ENCODE results near the gene RFXANK. TPM values are rescaled to one million over a fixed set of nuclear protein-coding genes. Genes with fewer than 3 reads are reported as not detected.
"Not testable (repeated sequence)": the region's sequence is repeated elsewhere in the genome, so short reads cannot be mapped to it uniquely, and the experiment has no call there.

RFXANK gene
- total RNA-seq, 4 donors from 2014 or later = 25.2 to 48.0 (median 32.1) TPM

GRCh38 chr19:19170053-19170872 is 21.8 kb upstream of the RFXANK start, which contains the start of gene MEF2B:
Gene MEF2B (minus strand): TSS chr19:19170263. CDS start chr19:19150735, 19,528 bp downstream.
- Histone ChIP-seq H3K9me3 (no peaks in the 10 kb centered on the region), H3K27ac (no peak within 1 kb of the TSS), H3K4me3 (peak within 1 kb of the TSS in 3 of 4 donors; percentile 15 to 58 (median 27)), H3K4me1 (peaks cover 0 to 16% (median 13%) of the 10 kb centered on the region in 3 donors), H3K36me3 (no peaks in the 10 kb centered on the region), H3K27me3 (no peaks in the 10 kb centered on the region)
- peak; percentile 45 for DNase-seq
- TF ChIP-seq CTCF (IDR thresholded peaks at IDR 0.05) = no peak
- TF ChIP-seq POLR2A (IDR thresholded peaks at IDR 0.05) = peak in 1 of 4 donors; percentile 57
- 25% methylated on average over 8 of the region's 56 CpGs; no CpG with 5 or more reads in 1 of the 2 donors for WGBS, 2 donors
- intact Hi-C loops (cut with DNase I) = no loop called here

- H3K9me3 ChIP-seq = no peaks in the 10 kb centered on the region
- TF ChIP-seq CTCF (IDR thresholded peaks at IDR 0.05) = no peak
- no peak for TF ChIP-seq POLR2A (IDR thresholded peaks at IDR 0.05)
- no peaks in the 10 kb centered on the region for H3K27me3 ChIP-seq
- intact Hi-C loops (cut with DNase I) = no loop called here
- H3K36me3 ChIP-seq = peaks cover 0 to 8% (median 0%) of the 10 kb centered on the region in 3 donors
- WGBS, 2 donors = 61 to 90% methylated on average over 4 to 5 of the region's 6 CpGs
- no peak overlapping the region for H3K4me3 ChIP-seq
- H3K4me1 ChIP-seq = peaks cover 0 to 16% (median 13%) of the 10 kb centered on the region in 3 donors
- no peak overlapping the region for H3K27ac ChIP-seq
- DNase-seq = no peak
Measured at GRCh38 chr19:19170873-19171672, 21.0 kb upstream of the RFXANK start.

GRCh38 chr19:19171821-19172532 is 20.1 kb upstream of the RFXANK start:
- 63 to 95% methylated on average over 3 to 5 of the region's 8 CpGs for WGBS, 2 donors
- H3K36me3 ChIP-seq = peaks cover 0 to 17% (median 0%) of the 10 kb centered on the region in 3 donors
- no peaks in the 10 kb centered on the region for H3K9me3 ChIP-seq
- H3K4me1 ChIP-seq = peaks cover 0 to 16% (median 13%) of the 10 kb centered on the region in 3 donors
- H3K27ac ChIP-seq = no peak overlapping the region
- H3K27me3 ChIP-seq = no peaks in the 10 kb centered on the region
- intact Hi-C loops (cut with DNase I) = no loop called here
- TF ChIP-seq CTCF (IDR thresholded peaks at IDR 0.05) (no peak), POLR2A (IDR thresholded peaks at IDR 0.05) (no peak)
- no peak overlapping the region for H3K4me3 ChIP-seq
- DNase-seq = no peak

- intact Hi-C loops (cut with DNase I); H3K4me3 ChIP-seq; H3K9me3 ChIP-seq; H3K27ac ChIP-seq; H3K27me3 ChIP-seq; DNase-seq: not testable (repeated sequence)
- WGBS, 2 donors = 72 to 85% methylated on average over 5 of the region's 5 CpGs
- peaks cover 0 to 29% (median 0%) of the 10 kb centered on the region in 3 donors for H3K36me3 ChIP-seq
- H3K4me1 ChIP-seq = peaks cover 0 to 16% (median 13%) of the 10 kb centered on the region in 3 donors
Measured at GRCh38 chr19:19173243-19173642, 18.8 kb upstream of the RFXANK start.

GRCh38 chr19:19176950-19177349 is 15.1 kb upstream of the RFXANK start:
- H3K4me1 ChIP-seq = no peaks in the 10 kb centered on the region
- intact Hi-C loops (cut with DNase I) = no loop called here
- H3K36me3 ChIP-seq = peaks cover 0 to 66% (median 4%) of the 10 kb centered on the region in 3 donors
- 90 to 92% methylated on average over 5 to 6 of the region's 8 CpGs for WGBS, 2 donors
- H3K27me3 ChIP-seq = no peaks in the 10 kb centered on the region
- no peaks in the 10 kb centered on the region for H3K9me3 ChIP-seq
- DNase-seq = no peak
- no peak overlapping the region for H3K27ac ChIP-seq
- no peak for TF ChIP-seq CTCF (IDR thresholded peaks at IDR 0.05)
- TF ChIP-seq POLR2A (IDR thresholded peaks at IDR 0.05) = no peak
- H3K4me3 ChIP-seq = no peak overlapping the region
